HG03432 (cell line): ENCODE measurements around the gene KCNJ3.
"Not testable (repeated sequence)": the region's sequence is repeated elsewhere in the genome, so short reads cannot be mapped to it uniquely, and the experiment has no call there.

Source experiments
- ATAC-seq: cut with Tn5 transposase; IDR thresholded peaks from one replicate; pipeline ENCODE4 v1.9.1; 2021; ENCODE audit warnings: mild to moderate bottlenecking, moderate library complexity; ENCODE audit not compliant: unreplicated experiment

The KCNJ3 gene

GRCh38 chr2:154837035-154837434, 138.5 kb downstream of the KCNJ3 start:
- ATAC-seq, result no peak

GRCh38 chr2:154844513-154844912, 146.0 kb downstream of the KCNJ3 start:
- ATAC-seq, result no peak

- ATAC-seq, result no peak
These were observed 148.3 kb downstream of the KCNJ3 start for GRCh38 chr2:154846842-154847241.

GRCh38 chr2:154849482-154849881, 151.0 kb downstream of the KCNJ3 start:
- no peak for ATAC-seq

- no peak for ATAC-seq
These were observed 152.0 kb downstream of the KCNJ3 start for GRCh38 chr2:154850532-154850931.

GRCh38 chr2:154855138-154855537, 156.6 kb downstream of the KCNJ3 start:
- no peak for ATAC-seq

GRCh38 chr2:154867151-154867550, 168.7 kb downstream of the KCNJ3 start:
- not testable (repeated sequence) for ATAC-seq

- ATAC-seq, result no peak
These were observed 177.5 kb downstream of the KCNJ3 start for GRCh38 chr2:154875999-154876398.

GRCh38 chr2:154882725-154883124, 184.2 kb downstream of the KCNJ3 start:
- peak; percentile 55 for ATAC-seq

- no peak for ATAC-seq
These were observed 187.8 kb downstream of the KCNJ3 start for GRCh38 chr2:154886316-154886715.

- ATAC-seq, result no peak
These were observed 199.8 kb downstream of the KCNJ3 start for GRCh38 chr2:154898269-154898668.

- no peak for ATAC-seq
These were observed 202.6 kb downstream of the KCNJ3 start for GRCh38 chr2:154901063-154901462.
